Neural cell (in vitro differentiated cells): ENCODE data around the gene MYO1G. TPM values are rescaled to one million over a fixed set of nuclear protein-coding genes. Genes with fewer than 3 reads are reported as not detected.

Source experiments
- H2AFZ ChIP-seq: fragments of 200-600, 300-800 bp; sonication (generic), shearing (Covaris generic); 2 replicates; pipeline ENCODE4 v1.6.0; 2014; ENCODE audit warnings: low read depth, mild to moderate bottlenecking, antibody characterized with exemption, low read length, moderate library complexity
- H3F3A ChIP-seq: fragments of 200-600 bp; shearing (Covaris generic); 2 replicates; pipeline ENCODE4 v1.6.1; 2016; ENCODE audit warnings: mild to moderate bottlenecking, moderate library complexity, mixed read lengths, antibody characterized with exemption, low read length; ENCODE audit not compliant: insufficient read depth, poor library complexity, severe bottlenecking
- H3K27ac ChIP-seq: fragments of 200-600, 300-800 bp; sonication (generic), shearing (Covaris generic); 2 replicates; pipeline ENCODE4 v1.5.1; 2014; ENCODE audit warnings: mild to moderate bottlenecking, low read length, moderate library complexity
- H3K27me3 ChIP-seq: fragments of 300-800, 200-600 bp; sonication (generic), shearing (Covaris generic); 2 replicates; pipeline ENCODE4 v1.6.0; 2014; ENCODE audit warnings: mild to moderate bottlenecking, low read depth, low read length, moderate library complexity; ENCODE audit not compliant: insufficient read depth
- H3K36me3 ChIP-seq: fragments of 300-800, 200-600 bp; sonication (generic), shearing (Covaris generic); 2 replicates; pipeline ENCODE4 v1.5.1; 2014; ENCODE audit warnings: mild to moderate bottlenecking, antibody characterized with exemption, low read length, moderate library complexity; ENCODE audit not compliant: insufficient read depth
- H3K4me2 ChIP-seq: fragments of 300-800, 200-600 bp; sonication (generic), shearing (Covaris generic); 2 replicates; pipeline ENCODE4 v1.6.0; 2014; ENCODE audit warnings: mild to moderate bottlenecking, low read length
- H3K4me3 ChIP-seq: fragments of 300-800, 200-600 bp; sonication (generic), shearing (Covaris generic); 2 replicates; pipeline ENCODE4 v1.5.1; 2014; ENCODE audit warnings: mild to moderate bottlenecking, low read length, moderate library complexity
- H3K79me2 ChIP-seq: fragments of 200-600 bp; shearing (Covaris generic); replicated peaks from 2 replicates; pipeline ENCODE4 v1.6.0; 2014; ENCODE audit warnings: mild to moderate bottlenecking, low read length, moderate library complexity; ENCODE audit not compliant: insufficient read depth
- H3K9ac ChIP-seq: fragments of 300-800, 200-600 bp; sonication (generic), shearing (Covaris generic); 2 replicates; pipeline ENCODE4 v1.6.1; 2016; ENCODE audit warnings: mild to moderate bottlenecking, low read length, mixed read lengths
- H3K9me2 ChIP-seq: fragments of 200-600 bp; shearing (Covaris generic); 2 replicates; pipeline ENCODE4 v1.6.1; 2016; ENCODE audit warnings: mild to moderate bottlenecking, low read length, mixed read lengths; ENCODE audit not compliant: insufficient read depth
- H3K9me3 ChIP-seq: fragments of 200-600, 300-800 bp; sonication (generic), shearing (Covaris generic); 2 replicates; pipeline ENCODE4 v1.6.1; 2016; ENCODE audit warnings: mild to moderate bottlenecking, mixed run types, low read length, moderate library complexity, mixed read lengths
- H4K20me1 ChIP-seq: fragments of 200-600 bp; shearing (Covaris generic); 2 replicates; pipeline ENCODE4 v1.6.1; 2016; ENCODE audit warnings: mild to moderate bottlenecking, mixed run types; ENCODE audit not compliant: insufficient read depth
- EP300 ChIP-seq: fragments of 450-650 bp; conservative IDR thresholded peaks from 2 replicates; pipeline ENCODE4 v1.6.1; 2014; ENCODE audit warnings: antibody characterized with exemption, mild to moderate bottlenecking, moderate library complexity; ENCODE audit not compliant: poor library complexity, severe bottlenecking
- EZH2 ChIP-seq: fragments of 200-600, 300-800 bp; shearing (Covaris generic), sonication (generic); IDR thresholded peaks from 2 replicates; pipeline ENCODE4 v1.6.1; 2014; ENCODE audit warnings: antibody characterized with exemption, low read length, borderline replicate concordance, mild to moderate bottlenecking; ENCODE audit not compliant: insufficient read depth, poor library complexity, severe bottlenecking
- MXI1 ChIP-seq: fragments of 450-650 bp; conservative IDR thresholded peaks from 2 replicates; pipeline ENCODE4 v1.6.1; 2014; ENCODE audit warnings: antibody characterized with exemption, mild to moderate bottlenecking; ENCODE audit not compliant: poor library complexity, severe bottlenecking
- POLR2AphosphoS5 ChIP-seq: IDR thresholded peaks from 2 replicates; pipeline ENCODE4 v1.6.1; 2012
- RAD21 ChIP-seq: fragments of 450-650 bp; conservative IDR thresholded peaks from 2 replicates; pipeline ENCODE4 v1.6.1; 2014; ENCODE audit warnings: antibody characterized with exemption, mild to moderate bottlenecking, moderate library complexity
- REST ChIP-seq: IDR thresholded peaks from 2 replicates; pipeline ENCODE4 v1.6.1; 2012; ENCODE audit warnings: borderline replicate concordance
- SMC3 ChIP-seq: fragments of 450-650 bp; conservative IDR thresholded peaks from 2 replicates; pipeline ENCODE4 v1.6.1; 2014; ENCODE audit warnings: antibody characterized with exemption, mild to moderate bottlenecking, moderate library complexity; ENCODE audit not compliant: poor library complexity
- TAF1 ChIP-seq: IDR thresholded peaks from 2 replicates; pipeline ENCODE4 v1.6.1; 2012; ENCODE audit warnings: low read depth
- polyA plus RNA-seq: library from polyadenylated mRNA; depleted of rRNA; stranded (reverse); fragments of >200 nt; gene quantifications from 2 replicates; pipeline ENCODE4 v1.2.3, GENCODE V29; 2014
- TF ChIP-seq, protein P1 (sequence below): fragments of 450-650 bp; IDR thresholded peaks from 2 replicates; pipeline ENCODE4 v1.5.1; 2014; ENCODE audit warnings: antibody characterized with exemption, mild to moderate bottlenecking, moderate library complexity; ENCODE audit not compliant: poor library complexity, severe bottlenecking

Gene MYO1G
- polyA plus RNA-seq, 1 donor from 2014 or later: 0.38 TPM

GRCh38 chr7:44961844-44962482 lies 16.9 kb downstream of the MYO1G start:
- Histone ChIP-seq H3K4me3 (no peak overlapping the region), H3K79me2 (no peaks in the 10 kb centered on the region), H3K36me3 (no peaks in the 10 kb centered on the region), H3K9ac (no peak overlapping the region), H3K27me3 (peaks cover 22% of the 10 kb centered on the region), H2AFZ (no peak overlapping the region), H3K27ac (no peak overlapping the region), H4K20me1 (no peaks in the 10 kb centered on the region), H3K9me3 (no peaks in the 10 kb centered on the region), H3F3A (no peaks in the 10 kb centered on the region), H3K9me2 (no peaks in the 10 kb centered on the region), H3K4me2 (no peak overlapping the region)
- TF ChIP-seq EZH2 (no peak), MXI1 (no peak), EP300 (no peak), REST (no peak), POLR2AphosphoS5 (no peak), SMC3 (no peak), TAF1 (no peak), RAD21 (no peak)
- TF ChIP-seq, protein P1, sequence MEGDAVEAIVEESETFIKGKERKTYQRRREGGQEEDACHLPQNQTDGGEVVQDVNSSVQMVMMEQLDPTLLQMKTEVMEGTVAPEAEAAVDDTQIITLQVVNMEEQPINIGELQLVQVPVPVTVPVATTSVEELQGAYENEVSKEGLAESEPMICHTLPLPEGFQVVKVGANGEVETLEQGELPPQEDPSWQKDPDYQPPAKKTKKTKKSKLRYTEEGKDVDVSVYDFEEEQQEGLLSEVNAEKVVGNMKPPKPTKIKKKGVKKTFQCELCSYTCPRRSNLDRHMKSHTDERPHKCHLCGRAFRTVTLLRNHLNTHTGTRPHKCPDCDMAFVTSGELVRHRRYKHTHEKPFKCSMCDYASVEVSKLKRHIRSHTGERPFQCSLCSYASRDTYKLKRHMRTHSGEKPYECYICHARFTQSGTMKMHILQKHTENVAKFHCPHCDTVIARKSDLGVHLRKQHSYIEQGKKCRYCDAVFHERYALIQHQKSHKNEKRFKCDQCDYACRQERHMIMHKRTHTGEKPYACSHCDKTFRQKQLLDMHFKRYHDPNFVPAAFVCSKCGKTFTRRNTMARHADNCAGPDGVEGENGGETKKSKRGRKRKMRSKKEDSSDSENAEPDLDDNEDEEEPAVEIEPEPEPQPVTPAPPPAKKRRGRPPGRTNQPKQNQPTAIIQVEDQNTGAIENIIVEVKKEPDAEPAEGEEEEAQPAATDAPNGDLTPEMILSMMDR: no peak

GRCh38 chr7:44960011-44960580 lies 18.7 kb downstream of the MYO1G start:
- no peaks in the 10 kb centered on the region for H3K79me2 ChIP-seq
- no peak for TF ChIP-seq SMC3
- no peak for TF ChIP-seq MXI1
- no peak for TF ChIP-seq REST
- no peak for TF ChIP-seq TAF1
- no peak for TF ChIP-seq RAD21
- TF ChIP-seq EZH2: no peak
- no peak for TF ChIP-seq EP300
- no peak for TF ChIP-seq POLR2AphosphoS5
- TF ChIP-seq, protein P1: no peak
- H2AFZ ChIP-seq: no peak overlapping the region
- H4K20me1 ChIP-seq: no peaks in the 10 kb centered on the region
- no peak overlapping the region for H3K27ac ChIP-seq
- no peaks in the 10 kb centered on the region for H3K9me3 ChIP-seq
- no peak overlapping the region for H3K4me2 ChIP-seq
- peaks cover 22% of the 10 kb centered on the region for H3K27me3 ChIP-seq
- no peaks in the 10 kb centered on the region for H3K36me3 ChIP-seq
- no peak overlapping the region for H3K4me3 ChIP-seq
- no peaks in the 10 kb centered on the region for H3F3A ChIP-seq
- H3K9me2 ChIP-seq: no peaks in the 10 kb centered on the region
- H3K9ac ChIP-seq: no peak overlapping the region
